Upper lobe of left lung (tissue), 6 donors: ENCODE data around the gene TMEM109. TPM values are rescaled to one million over a fixed set of nuclear protein-coding genes. Genes with fewer than 3 reads are reported as not detected.
A peak's percentile ranks its signal among the peaks of the same experiment; 100 is the strongest.

ENCODE experiments used
- ATAC-seq, 2 donors: fragments of 200-7000 bp; cut with Tn5 transposase; one replicate each; pipeline ENCODE4 v1.9.1; 2022; ENCODE audit warnings: mild to moderate bottlenecking in 2 of 2, moderate library complexity in 2 of 2; ENCODE audit not compliant: low FRiP score in 2 of 2
- DNase-seq, 2 donors: peaks; one replicate each; pipeline ENCODE4 v3.0.0-alpha.2; 2019 to 2020
- H3K27ac ChIP-seq, 4 donors: fragments of 200-600 bp; sonication (generic); one replicate each; pipeline ENCODE4 v1.5.1; 2016 to 2019
- H3K27me3 ChIP-seq, 4 donors: fragments of 200-600 bp; sonication (generic); one replicate each; pipeline ENCODE4 v1.5.1; 2017 to 2019
- H3K36me3 ChIP-seq, 4 donors: fragments of 200-600 bp; sonication (generic); one replicate each; pipeline ENCODE4 v1.5.1; 2016 to 2019
- H3K4me1 ChIP-seq, 4 donors: fragments of 200-600 bp; sonication (generic); one replicate each; pipeline ENCODE4 v1.5.1; 2018 to 2019
- H3K4me3 ChIP-seq, 4 donors: fragments of 200-600 bp; sonication (generic); one replicate each; pipeline ENCODE4 v1.5.1; 2017 to 2019; ENCODE audit warnings: mild to moderate bottlenecking in 2 of 4, moderate library complexity in 1 of 4
- H3K9me3 ChIP-seq, 4 donors: fragments of 200-600 bp; sonication (generic); one replicate each; pipeline ENCODE4 v1.5.1; 2018 to 2019
- EP300 ChIP-seq, 4 donors: sonication (generic); formaldehyde crosslinking; IDR thresholded peaks; one replicate each; pipeline ENCODE4 v1.5.1; 2017; ENCODE audit warnings: antibody characterized with exemption in 4 of 4, control low read depth in 2 of 4
- POLR2A ChIP-seq, 4 donors: fragments of 450-650 bp; IDR thresholded peaks; one replicate each; pipeline ENCODE4 v1.5.1; 2016 to 2017; ENCODE audit warnings: antibody characterized with exemption in 4 of 4, mild to moderate bottlenecking in 2 of 4
- POLR2AphosphoS5 ChIP-seq, 2 donors: sonication (generic); formaldehyde crosslinking; IDR thresholded peaks; one replicate each; pipeline ENCODE4 v1.5.1; 2017; ENCODE audit warnings: antibody characterized with exemption in 2 of 2
- WGBS, 2 donors: methylation state at CpG; one replicate each; pipeline ENCODE4 v1.1.5; 2017 to 2018; 5-methylcytosine and 5-hydroxymethylcytosine counted together
- total RNA-seq, 6 donors: library from RNA; depleted of rRNA in 4 of 6; stranded (reverse); fragments of >200 nt in 4 of 6; gene quantifications; one replicate each; pipeline versions ENCODE4 v1.1.0 to v1.2.1, GENCODE V29; 2016 to 2021
- TF ChIP-seq, protein P1 (sequence below), 6 experiments: fragments of 450-650 bp in 4 of 6; fragments of 200-600 bp in 2 of 6; sonication (generic) in 2 of 6; IDR thresholded peaks; one replicate each; pipeline ENCODE4 v1.5.1; 2016 to 2019; ENCODE audit warnings: antibody characterized with exemption in 6 of 6
- donor health status: DM: no; HTN: no; CAD: no; lungs with moderate emphysema.
- donor health status: DM: no; HTN: yes; CAD: no; lungs with severe emphysema.

TMEM109 gene
- total RNA-seq, 6 donors from 2014 or later: 27.2 to 153 (median 129) TPM

DNA sequence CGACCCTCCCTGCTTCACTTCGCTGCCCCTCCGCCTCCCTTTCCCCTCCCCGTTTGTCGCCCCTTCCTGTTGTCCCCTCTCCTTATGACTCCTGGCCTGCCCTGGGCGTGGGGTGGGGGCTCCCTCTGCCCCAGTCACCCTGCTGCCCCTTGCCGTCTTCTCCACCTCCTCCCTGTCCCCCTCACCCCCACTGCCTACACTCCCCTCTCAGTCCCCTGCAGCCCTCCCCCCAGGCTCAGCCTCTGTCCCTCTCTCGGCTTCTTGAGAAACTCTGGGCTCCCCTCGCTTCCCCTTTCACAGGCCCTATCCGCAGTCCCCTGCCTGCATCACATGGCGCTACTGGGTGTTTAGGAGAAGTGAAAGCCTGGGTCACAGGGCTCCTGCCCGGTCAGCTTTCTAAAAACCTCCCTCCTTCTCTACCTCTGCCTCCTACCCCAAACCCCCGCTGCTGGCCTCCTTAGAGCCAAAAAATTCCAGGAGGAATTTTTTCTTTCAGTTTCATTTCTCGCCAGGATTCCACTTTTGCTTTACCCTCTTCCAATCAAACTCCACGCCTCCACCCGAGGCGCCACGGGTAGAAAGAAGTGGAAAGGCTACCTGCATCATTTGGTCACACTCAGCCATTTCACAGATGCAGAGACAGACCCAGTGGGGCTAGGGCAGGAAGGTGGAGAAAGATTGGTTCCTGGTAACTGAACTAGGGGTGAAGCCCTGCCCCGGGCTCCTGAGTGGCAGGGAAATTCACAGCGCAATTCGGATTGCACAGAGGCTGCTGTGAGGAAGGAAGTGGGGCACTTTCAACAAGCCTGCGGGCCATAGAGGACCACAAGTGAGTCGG lies 38.2 kb downstream of the TMEM109 start, which contains the start of gene SLC15A3:
TSS of gene SLC15A3 (minus strand) at position 273 of the 838 bp plus-strand sequence. CDS start 625 bp downstream, outside the sequence.
- no peaks in the 10 kb centered on the region for H3K36me3 ChIP-seq
- TF ChIP-seq, protein P1, sequence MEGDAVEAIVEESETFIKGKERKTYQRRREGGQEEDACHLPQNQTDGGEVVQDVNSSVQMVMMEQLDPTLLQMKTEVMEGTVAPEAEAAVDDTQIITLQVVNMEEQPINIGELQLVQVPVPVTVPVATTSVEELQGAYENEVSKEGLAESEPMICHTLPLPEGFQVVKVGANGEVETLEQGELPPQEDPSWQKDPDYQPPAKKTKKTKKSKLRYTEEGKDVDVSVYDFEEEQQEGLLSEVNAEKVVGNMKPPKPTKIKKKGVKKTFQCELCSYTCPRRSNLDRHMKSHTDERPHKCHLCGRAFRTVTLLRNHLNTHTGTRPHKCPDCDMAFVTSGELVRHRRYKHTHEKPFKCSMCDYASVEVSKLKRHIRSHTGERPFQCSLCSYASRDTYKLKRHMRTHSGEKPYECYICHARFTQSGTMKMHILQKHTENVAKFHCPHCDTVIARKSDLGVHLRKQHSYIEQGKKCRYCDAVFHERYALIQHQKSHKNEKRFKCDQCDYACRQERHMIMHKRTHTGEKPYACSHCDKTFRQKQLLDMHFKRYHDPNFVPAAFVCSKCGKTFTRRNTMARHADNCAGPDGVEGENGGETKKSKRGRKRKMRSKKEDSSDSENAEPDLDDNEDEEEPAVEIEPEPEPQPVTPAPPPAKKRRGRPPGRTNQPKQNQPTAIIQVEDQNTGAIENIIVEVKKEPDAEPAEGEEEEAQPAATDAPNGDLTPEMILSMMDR (IDR thresholded peaks at IDR 0.05): no peak
- TF ChIP-seq EP300 (IDR thresholded peaks at IDR 0.05) (no peak), POLR2A (IDR thresholded peaks at IDR 0.05) (peak in 1 of 4 donors; percentile 52), POLR2AphosphoS5 (IDR thresholded peaks at IDR 0.05) (peak; percentile 58 to 60)
- peaks cover 22 to 44% (median 32%) of the 10 kb centered on the region in 4 donors for H3K4me1 ChIP-seq
- peak within 1 kb of the TSS; percentile 89 to 99 (median 94) for H3K27ac ChIP-seq
- ATAC-seq (peak; percentile 87 to 88), DNase-seq (peak; percentile 69 to 87)
- peak within 1 kb of the TSS; percentile 54 to 74 (median 64) for H3K4me3 ChIP-seq
- WGBS, 2 donors: 4 to 7% methylated on average over 23 of the region's 23 CpGs
- H3K9me3 ChIP-seq: no peaks in the 10 kb centered on the region
- H3K27me3 ChIP-seq: no peaks in the 10 kb centered on the region

DNA sequence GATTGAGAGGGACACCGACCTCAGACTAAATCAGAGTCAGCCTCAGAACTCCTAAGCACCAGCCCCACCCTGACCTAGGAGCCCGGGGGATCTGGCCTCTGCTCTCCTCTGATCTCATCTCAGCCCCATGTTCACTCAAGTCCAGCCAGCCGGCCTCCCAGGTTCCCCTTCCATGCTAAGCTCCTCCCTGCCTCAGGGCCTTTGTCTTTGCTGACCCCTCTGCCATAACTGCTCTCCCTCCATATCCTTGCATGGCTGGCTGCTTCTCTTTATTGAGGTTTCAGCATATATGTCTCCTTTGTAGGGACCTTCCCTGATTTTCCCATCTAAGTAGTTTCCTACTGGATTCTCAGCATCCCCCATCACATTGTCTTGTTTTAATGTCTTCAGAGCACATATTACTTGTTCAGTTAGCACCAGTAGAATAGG lies 38.8 kb downstream of the TMEM109 start:
- no peak for ATAC-seq
- peak overlapping the region; percentile 46 to 71 (median 55) for H3K4me3 ChIP-seq
- 15 to 29% methylated on average over 3 of the region's 3 CpGs for WGBS, 2 donors

DNA sequence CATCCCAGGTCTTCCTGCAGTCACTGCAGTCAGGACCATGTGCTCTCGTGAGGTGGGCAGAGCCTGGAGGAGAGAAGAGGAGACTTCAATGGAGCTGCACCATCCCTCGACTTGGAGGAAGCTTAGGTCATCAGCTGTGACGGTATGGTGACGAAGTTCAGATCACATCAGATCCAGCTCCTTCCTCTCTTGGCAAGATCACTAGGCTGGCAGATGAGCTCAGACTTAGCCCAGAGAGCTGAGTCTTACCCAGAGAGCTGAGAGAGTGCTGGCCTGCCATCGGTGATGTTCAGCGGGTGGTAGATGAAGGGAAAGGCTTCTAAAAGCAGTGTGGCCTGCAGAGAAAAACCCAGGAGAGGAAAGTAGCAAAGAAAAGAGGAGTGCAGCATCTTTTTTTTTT lies 39.8 kb downstream of the TMEM109 start:
- WGBS, 2 donors: 63 to 70% methylated on average over 6 of the region's 6 CpGs
- no peaks in the 10 kb centered on the region for H3K27me3 ChIP-seq
- no peaks in the 10 kb centered on the region for H3K9me3 ChIP-seq
- H3K4me3 ChIP-seq: no peak overlapping the region
- TF ChIP-seq, protein P1 (IDR thresholded peaks at IDR 0.05): no peak
- TF ChIP-seq POLR2A (IDR thresholded peaks at IDR 0.05) (peak in 1 of 4 donors; percentile 45), EP300 (IDR thresholded peaks at IDR 0.05) (no peak), POLR2AphosphoS5 (IDR thresholded peaks at IDR 0.05) (peak; percentile 12 to 32)
- H3K4me1 ChIP-seq: peaks cover 17 to 27% (median 24%) of the 10 kb centered on the region in 4 donors
- DNase-seq (peak in 1 of 2 donors; percentile 66), ATAC-seq (peak; percentile 29 to 46)
- no peaks in the 10 kb centered on the region for H3K36me3 ChIP-seq
- peak overlapping the region; percentile 89 to 99 (median 94) for H3K27ac ChIP-seq

More for the DNA sequence above, 38.8 kb downstream of the TMEM109 start:
- Histone ChIP-seq H3K27ac (peak overlapping the region; percentile 89 to 99 (median 94)), H3K9me3 (no peaks in the 10 kb centered on the region), H3K4me1 (peaks cover 22 to 38% (median 28%) of the 10 kb centered on the region in 4 donors), H3K27me3 (no peaks in the 10 kb centered on the region), H3K36me3 (no peaks in the 10 kb centered on the region)
- DNase-seq: no peak
- TF ChIP-seq POLR2A (IDR thresholded peaks at IDR 0.05): no peak

DNA sequence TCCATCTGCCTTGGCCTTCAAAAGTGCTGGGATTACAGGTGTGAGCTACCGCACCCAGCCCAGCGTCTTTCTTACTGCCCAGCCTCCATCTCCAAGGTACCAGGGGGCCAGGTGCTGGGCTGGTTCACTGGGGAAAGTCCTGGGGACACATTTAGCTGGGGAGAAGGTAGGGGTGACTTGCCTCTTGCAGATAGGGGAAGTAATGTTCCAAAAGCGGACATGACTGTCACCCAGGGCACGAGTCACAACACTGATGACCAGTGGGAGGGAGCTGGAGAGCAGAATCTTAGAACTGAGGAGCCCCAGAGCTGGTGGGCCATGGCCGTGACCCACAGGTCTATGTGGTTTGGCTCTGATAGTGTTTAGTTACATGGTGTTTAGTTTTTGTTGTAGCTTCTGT lies 40.5 kb downstream of the TMEM109 start:
- ATAC-seq (peak in 1 of 2 donors; percentile 35), DNase-seq (peak in 1 of 2 donors; percentile 65)
- no peaks in the 10 kb centered on the region for H3K9me3 ChIP-seq

DNA sequence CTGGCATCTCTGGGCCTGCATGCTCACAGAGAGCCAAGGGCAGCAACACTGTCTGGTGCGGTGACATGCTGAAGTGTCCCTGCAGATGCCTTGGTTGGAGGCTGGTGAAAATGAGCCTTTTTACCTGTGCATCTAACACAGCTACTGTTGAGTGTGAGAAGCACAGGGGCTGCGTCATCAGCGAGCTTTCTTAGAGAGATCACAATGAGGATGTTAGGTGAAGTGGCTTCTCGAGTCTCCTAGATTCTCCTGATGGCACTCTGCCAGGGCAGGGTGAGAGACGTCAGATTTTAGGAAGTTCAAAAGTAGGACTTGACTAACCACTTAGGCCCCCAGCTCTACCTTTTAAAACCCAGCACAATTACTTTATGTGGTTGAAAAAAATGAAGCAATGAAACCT lies 41.6 kb downstream of the TMEM109 start:
- H3K27ac ChIP-seq: no peak overlapping the region
- H3K4me1 ChIP-seq: peaks cover 6 to 15% (median 8%) of the 10 kb centered on the region in 4 donors
- no peak overlapping the region for H3K4me3 ChIP-seq
- no peak for DNase-seq
- ATAC-seq: no peak
- 35 to 47% methylated on average over 5 of the region's 5 CpGs for WGBS, 2 donors
- TF ChIP-seq, protein P1 (IDR thresholded peaks at IDR 0.05): no peak
- TF ChIP-seq POLR2A (IDR thresholded peaks at IDR 0.05): no peak
- no peak for TF ChIP-seq POLR2AphosphoS5 (IDR thresholded peaks at IDR 0.05)
- TF ChIP-seq EP300 (IDR thresholded peaks at IDR 0.05): no peak
- H3K36me3 ChIP-seq: no peaks in the 10 kb centered on the region
- no peaks in the 10 kb centered on the region for H3K9me3 ChIP-seq
- no peaks in the 10 kb centered on the region for H3K27me3 ChIP-seq

More for the DNA sequence above, 40.5 kb downstream of the TMEM109 start:
- Histone ChIP-seq H3K27ac (peak overlapping the region in 3 of 4 donors; percentile 89 to 99 (median 93)), H3K27me3 (no peaks in the 10 kb centered on the region), H3K36me3 (no peaks in the 10 kb centered on the region), H3K4me1 (peaks cover 13 to 23% (median 18%) of the 10 kb centered on the region in 4 donors), H3K4me3 (no peak overlapping the region)
- TF ChIP-seq POLR2A (IDR thresholded peaks at IDR 0.05) (no peak), EP300 (IDR thresholded peaks at IDR 0.05) (no peak)
- TF ChIP-seq, protein P1 (IDR thresholded peaks at IDR 0.05): no peak
- WGBS, 2 donors: 78 to 90% methylated on average over 5 of the region's 5 CpGs
